NK-92 (cell line): ENCODE measurements around the gene GNAO1.

Experiments
- DNase-seq: peaks from one replicate; lab custom pipeline; 2025; ENCODE audit not compliant: unreplicated experiment; lab: John Stamatoyannopoulos, UW

The GNAO1 gene

GRCh38 chr16:56191156-56191815 is at the start of gene GNAO1:
TSS of gene GNAO1 (plus strand) at chr16:56191489. CDS start at chr16:56192236, 747 bp downstream.
- no peak for DNase-seq

DNA sequence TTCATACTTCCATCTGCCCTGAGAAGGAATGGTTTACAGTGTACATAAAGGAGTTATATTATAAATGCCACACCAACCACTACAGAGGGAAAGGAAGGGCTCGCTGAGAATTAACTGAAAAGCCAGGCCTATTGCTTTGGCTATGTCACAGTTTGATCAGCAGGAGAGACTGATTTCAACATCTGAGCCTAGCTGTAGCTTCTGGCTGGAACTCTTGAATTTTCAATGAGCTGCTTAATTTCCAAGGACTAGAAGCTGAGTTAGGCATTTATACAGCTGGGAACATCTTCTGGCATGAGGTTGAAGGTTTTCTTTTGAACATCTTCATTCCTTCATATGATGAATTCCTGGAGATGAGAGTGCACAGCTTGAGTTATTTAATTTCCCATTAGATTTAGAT is 47.6 kb upstream of the GNAO1 start:
- no peak for DNase-seq

DNA sequence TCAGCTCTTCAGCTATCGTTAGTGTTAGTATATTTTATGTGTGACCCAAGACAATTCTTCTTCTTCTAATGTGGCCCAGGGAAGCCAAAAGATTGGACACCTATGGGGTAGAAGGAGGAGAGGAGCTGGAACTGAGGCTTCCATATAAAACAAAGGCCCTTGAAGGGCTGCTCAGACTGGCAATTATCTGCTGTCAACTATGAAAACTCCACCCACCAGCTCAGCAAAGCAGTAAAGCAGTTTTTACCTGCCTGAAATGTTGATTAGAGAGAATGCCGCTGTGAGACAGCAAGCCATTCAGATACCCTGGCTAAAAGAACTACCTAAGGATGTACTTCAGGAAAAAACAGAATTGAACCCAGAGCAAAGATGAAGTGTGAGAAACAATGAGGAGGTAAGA is 45.9 kb upstream of the GNAO1 start:
- no peak for DNase-seq

DNA sequence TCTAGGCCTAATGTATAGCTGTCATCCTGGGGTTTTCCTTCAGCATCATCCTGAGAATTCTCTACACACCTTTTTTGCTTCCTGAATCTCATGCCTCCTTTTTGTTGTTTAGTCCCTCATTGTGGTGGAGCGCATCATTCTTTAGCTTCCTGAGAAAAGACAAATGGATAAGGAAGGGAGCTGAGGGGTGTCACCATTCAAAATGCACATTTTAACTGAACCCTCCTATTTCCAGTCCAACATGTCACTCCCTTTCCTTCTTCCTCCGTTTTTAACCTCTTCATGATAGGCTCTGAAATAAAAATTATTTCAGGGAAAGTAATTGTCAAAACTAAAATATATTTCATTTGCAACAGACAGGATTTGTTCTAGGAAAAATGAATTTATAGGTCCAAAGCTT is 39.7 kb upstream of the GNAO1 start:
- DNase-seq, result no peak

- DNase-seq, result no peak
Measured at GRCh38 chr16:56161658-56162057, 29.6 kb upstream of the GNAO1 start.

- no peak for DNase-seq
Measured at GRCh38 chr16:56163089-56163488, 28.2 kb upstream of the GNAO1 start.

GRCh38 chr16:56163938-56164337 is 27.4 kb upstream of the GNAO1 start:
- DNase-seq, result no peak

- no peak for DNase-seq
Measured at GRCh38 chr16:56164636-56165035, 26.7 kb upstream of the GNAO1 start.

DNA sequence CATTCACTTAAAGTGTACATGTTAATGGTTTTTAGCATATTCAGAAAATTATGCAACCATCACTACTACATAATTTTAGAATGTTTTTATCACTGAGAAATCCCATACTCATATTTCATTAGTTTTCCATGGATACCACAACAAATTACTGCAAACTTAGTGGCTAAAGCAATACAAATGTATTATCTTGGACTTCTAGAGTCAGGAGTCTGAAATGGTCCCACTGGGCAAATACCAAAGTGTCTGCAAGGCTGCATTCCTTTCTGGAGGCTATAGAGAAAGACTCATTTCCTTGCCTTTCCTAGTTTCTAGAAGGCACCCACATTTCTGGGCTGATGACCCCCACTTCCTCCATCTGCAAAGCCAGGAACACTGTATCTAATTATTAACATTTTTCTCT is 16.9 kb upstream of the GNAO1 start:
- DNase-seq, result no peak

DNA sequence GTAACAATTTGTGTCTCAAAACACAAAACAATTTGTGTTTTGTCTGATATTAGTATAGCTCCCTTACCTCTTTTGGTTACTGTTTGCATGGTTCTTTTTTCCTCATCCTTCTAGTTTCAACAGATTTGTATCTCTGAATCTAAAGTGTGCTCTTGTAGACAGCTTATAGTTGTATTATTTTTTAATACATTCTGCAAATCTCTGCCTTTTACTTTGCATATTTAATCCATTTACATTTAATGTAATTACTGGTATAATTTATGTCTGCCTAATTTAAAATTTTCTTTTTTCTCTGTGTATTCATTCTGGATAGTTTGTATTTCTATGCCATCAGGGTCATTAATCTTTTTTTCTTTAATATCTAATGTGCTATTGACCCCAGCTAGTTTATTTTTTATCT is 9.9 kb upstream of the GNAO1 start:
- DNase-seq, result no peak

GRCh38 chr16:56183266-56183665 is 8.0 kb upstream of the GNAO1 start:
- no peak for DNase-seq

DNA sequence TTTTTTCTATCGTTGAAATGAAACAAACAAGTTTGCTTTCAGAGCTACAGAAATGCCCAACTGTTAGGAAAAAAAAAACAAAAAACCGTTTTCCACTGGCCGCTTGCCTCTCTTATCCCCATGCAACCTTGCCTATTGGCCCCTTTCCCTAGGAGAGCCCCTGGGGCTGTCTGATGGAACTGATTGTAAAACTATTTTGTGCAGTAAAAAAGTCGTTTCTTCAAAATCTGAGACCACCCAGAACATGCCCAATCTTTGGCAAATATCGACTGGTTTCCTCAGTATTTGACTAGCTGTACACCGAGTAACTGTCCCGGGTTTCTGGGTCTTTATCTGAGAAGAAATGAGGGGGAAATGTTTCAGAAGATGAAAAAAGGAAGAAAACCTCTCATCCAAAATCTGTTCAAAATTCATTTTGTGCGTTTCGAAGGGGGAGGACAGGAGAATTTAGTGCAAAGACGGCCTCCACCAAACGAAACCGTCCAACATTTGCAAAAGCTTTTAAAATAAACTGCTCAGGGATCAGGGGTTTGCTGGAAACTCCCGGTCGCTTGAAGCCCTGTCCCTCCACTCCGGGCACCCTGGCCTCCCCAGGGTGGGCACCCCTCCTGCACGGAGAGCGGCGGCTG is 1.1 kb upstream of the GNAO1 start:
- no peak for DNase-seq

DNA sequence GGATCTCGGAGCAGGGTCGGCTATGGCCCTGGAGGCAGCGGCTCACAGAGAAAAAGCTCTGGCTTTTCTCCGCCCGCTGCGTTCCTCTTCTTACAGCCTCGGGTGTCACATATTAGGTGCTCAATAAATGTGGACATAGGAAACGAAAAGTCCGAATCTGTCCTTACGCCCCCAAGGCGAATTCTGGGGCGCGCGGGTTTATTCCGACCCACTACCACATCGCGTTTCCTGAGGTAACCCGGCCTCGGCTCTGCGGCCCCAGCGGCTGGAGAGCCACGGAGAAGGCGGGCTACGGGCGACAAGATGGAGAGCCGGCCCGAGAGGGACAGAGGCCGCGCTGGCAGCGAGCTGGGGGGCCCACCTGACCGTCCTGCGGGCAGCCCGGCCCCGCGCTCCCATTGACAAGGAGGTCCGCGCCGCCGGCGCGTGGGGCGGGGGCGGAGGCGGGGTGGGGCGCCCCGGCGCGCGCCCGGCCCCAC is 573 bp upstream of the GNAO1 start:
- no peak for DNase-seq

- no peak for DNase-seq
Measured at GRCh38 chr16:56191835-56192634, 746 bp downstream of the GNAO1 start.

DNA sequence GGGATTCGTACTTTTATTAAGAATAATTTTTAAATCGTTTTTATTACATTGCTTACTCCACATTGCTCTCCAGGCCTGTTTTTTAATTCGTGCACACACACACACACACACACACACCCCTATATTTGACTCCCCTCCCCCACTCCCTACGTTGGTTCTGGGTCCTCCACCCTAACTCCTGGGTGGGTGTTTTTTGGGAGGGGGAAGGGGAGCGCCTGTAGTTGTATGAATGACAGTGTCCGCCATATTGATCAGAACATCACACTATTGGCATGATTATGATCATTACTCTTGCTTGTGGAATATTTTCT is 1.3 kb downstream of the GNAO1 start:
- no peak for DNase-seq

GRCh38 chr16:56192986-56193945 is 2.0 kb downstream of the GNAO1 start:
- DNase-seq, result no peak

DNA sequence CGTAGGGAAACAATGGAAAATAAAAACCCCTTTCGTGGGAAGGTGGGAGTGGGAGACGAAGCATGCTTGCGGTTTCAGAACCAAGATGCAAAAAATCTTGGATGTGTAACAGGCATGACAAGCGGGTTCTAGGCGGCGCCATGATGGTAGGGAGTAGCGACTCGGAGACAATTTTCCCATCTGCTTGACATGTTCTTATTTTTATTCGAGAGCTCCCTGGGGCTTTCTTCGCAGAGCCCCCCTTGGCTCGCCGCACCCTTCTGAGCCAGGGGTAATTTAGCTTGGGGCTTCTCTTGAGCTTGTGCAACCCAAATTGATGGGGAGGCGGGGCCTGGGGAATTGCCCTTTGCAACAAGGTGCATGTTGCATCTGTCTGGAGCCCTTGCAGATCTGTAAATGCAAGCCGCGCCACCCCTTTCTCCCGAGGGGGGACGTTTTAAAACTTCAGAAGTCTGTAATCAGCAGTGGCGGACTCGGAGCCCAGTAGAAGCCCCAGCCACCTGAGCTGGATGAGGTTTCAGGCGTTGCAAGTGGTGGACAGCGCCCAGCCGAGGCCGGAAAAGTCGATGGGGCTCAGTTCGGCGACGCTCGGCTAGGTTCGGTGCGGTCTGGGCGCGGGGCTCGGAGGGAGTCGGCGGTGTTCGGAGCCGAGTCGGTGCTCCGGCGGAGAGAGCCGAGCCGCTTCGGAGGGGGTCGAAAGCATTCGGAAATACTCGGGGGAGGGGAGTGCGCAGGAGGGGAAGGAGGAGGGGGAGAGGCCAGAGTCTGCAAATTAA is 2.9 kb downstream of the GNAO1 start:
- no peak for DNase-seq

- no peak for DNase-seq
Measured at GRCh38 chr16:56195151-56195550, 3.9 kb downstream of the GNAO1 start.

DNA sequence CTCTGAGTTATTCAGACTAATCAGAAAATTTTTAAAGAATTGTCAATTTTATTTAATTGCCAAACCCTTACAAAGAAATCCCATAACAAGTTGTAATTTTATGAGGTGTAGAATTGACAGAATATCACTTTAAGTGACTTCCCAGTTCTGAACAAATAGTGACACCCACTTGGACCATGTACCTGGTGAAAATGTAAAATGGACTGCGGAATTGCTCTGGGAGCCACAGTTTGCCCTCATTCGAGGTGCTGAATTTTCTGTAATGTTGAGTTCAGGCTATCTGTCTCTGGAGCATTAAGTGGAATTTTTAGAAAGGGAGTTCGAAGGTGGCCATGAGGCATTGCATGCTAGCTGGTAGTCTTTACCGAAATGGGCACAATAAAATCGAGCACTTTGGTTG is 5.1 kb downstream of the GNAO1 start:
- no peak for DNase-seq
